HL-60 (cell line): ENCODE measurements around the gene ATG4B.

Experiments used
- DNase-seq, 2 experiments: peaks; one replicate each; pipeline ENCODE4 v3.0.0-alpha.2; 2010 to 2020; ENCODE audit warnings: low read depth in 1 of 2, low spot score in 1 of 2
- H3K27ac ChIP-seq: fragments of 250-450 bp; sonication (Bioruptor Pico); replicated peaks from 2 replicates; pipeline ENCODE4 v1.5.1; 2020; ENCODE audit warnings: mild to moderate bottlenecking, moderate library complexity
- H3K27me3 ChIP-seq: fragments of 250-450 bp; sonication (Bioruptor Pico); 2 replicates; pipeline ENCODE4 v1.5.1; 2021; ENCODE audit warnings: mild to moderate bottlenecking, moderate library complexity; ENCODE audit not compliant: insufficient read depth, poor library complexity, severe bottlenecking
- H3K4me3 ChIP-seq: replicated peaks from 2 replicates; pipeline ENCODE4 v1.5.1; 2011; ENCODE audit warnings: mild to moderate bottlenecking, control low read depth, low read length; ENCODE audit not compliant: insufficient read depth
- GABPA ChIP-seq: IDR thresholded peaks from 2 replicates; pipeline ENCODE4 v1.6.1; 2012; ENCODE audit warnings: low read depth
- POLR2AphosphoS5 ChIP-seq: IDR thresholded peaks from 2 replicates; pipeline ENCODE4 v1.6.1; 2012; ENCODE audit warnings: low read depth
- SPI1 ChIP-seq: IDR thresholded peaks from 2 replicates; pipeline ENCODE4 v1.6.1; 2012; ENCODE audit warnings: low read depth, mild to moderate bottlenecking, borderline replicate concordance
- TF ChIP-seq, protein P1 (sequence below): IDR thresholded peaks from one replicate; pipeline ENCODE4 v1.5.1; 2011; ENCODE audit warnings: low read length, control low read depth, inconsistent platforms; ENCODE audit not compliant: insufficient read depth
- TF ChIP-seq, protein P2 (sequence below): IDR thresholded peaks from 2 replicates; pipeline ENCODE4 v1.6.1; 2012; ENCODE audit warnings: low read depth; ENCODE audit not compliant: insufficient replicate concordance

Gene ATG4B

DNA sequence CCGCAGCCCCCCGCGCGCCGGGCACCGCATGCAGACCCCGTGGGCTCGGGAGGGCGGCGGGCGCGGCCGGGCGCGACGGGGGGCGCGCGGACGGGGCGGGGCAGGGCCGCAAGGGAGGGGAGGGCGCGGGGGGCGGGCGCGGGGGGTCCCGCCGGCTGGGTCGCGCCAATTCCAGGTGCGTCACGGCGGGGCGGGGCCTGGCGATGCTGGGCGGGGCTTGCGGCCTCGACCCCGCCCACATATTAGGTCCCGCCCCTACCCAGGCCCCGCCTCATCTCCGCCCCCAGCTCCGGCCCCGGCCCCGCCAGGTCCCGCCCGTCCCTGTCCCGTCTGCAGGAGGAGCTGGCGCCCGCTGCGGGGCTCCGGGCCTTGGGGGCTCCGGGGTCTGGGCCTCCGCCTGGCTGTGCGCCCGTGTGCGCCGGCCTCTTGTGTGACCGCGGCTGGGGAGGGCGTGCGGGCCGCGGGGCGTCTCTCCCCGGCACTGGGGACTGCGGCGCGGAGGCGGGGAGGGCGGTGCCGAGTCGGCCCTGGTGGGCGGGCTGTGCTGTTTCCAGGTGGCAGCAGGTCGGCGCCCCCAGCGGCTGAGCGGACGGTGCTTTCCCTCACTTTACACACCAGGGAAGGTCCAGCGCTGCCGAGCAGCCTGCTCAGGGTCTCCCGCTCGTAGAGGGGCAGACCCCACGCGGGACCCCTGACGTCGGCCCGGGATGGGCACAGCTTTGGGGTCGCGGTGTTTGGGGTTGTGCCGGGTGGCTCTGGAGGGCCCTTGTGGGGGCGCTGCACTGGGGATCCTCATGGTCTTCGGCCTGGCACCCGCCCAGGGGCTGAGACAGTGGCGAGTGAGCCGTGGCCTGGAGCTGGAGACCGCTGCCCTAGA, 64.9 kb downstream of the ATG4B start:
- H3K27ac ChIP-seq: peak overlapping the region; percentile 48
- no peaks in the 10 kb centered on the region for H3K27me3 ChIP-seq
- TF ChIP-seq, protein P1, sequence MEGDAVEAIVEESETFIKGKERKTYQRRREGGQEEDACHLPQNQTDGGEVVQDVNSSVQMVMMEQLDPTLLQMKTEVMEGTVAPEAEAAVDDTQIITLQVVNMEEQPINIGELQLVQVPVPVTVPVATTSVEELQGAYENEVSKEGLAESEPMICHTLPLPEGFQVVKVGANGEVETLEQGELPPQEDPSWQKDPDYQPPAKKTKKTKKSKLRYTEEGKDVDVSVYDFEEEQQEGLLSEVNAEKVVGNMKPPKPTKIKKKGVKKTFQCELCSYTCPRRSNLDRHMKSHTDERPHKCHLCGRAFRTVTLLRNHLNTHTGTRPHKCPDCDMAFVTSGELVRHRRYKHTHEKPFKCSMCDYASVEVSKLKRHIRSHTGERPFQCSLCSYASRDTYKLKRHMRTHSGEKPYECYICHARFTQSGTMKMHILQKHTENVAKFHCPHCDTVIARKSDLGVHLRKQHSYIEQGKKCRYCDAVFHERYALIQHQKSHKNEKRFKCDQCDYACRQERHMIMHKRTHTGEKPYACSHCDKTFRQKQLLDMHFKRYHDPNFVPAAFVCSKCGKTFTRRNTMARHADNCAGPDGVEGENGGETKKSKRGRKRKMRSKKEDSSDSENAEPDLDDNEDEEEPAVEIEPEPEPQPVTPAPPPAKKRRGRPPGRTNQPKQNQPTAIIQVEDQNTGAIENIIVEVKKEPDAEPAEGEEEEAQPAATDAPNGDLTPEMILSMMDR: no peak
- TF ChIP-seq POLR2AphosphoS5 (no peak; the same call in 1 of the 2 replicates), SPI1 (no peak), GABPA (no peak)
- TF ChIP-seq, protein P2, sequence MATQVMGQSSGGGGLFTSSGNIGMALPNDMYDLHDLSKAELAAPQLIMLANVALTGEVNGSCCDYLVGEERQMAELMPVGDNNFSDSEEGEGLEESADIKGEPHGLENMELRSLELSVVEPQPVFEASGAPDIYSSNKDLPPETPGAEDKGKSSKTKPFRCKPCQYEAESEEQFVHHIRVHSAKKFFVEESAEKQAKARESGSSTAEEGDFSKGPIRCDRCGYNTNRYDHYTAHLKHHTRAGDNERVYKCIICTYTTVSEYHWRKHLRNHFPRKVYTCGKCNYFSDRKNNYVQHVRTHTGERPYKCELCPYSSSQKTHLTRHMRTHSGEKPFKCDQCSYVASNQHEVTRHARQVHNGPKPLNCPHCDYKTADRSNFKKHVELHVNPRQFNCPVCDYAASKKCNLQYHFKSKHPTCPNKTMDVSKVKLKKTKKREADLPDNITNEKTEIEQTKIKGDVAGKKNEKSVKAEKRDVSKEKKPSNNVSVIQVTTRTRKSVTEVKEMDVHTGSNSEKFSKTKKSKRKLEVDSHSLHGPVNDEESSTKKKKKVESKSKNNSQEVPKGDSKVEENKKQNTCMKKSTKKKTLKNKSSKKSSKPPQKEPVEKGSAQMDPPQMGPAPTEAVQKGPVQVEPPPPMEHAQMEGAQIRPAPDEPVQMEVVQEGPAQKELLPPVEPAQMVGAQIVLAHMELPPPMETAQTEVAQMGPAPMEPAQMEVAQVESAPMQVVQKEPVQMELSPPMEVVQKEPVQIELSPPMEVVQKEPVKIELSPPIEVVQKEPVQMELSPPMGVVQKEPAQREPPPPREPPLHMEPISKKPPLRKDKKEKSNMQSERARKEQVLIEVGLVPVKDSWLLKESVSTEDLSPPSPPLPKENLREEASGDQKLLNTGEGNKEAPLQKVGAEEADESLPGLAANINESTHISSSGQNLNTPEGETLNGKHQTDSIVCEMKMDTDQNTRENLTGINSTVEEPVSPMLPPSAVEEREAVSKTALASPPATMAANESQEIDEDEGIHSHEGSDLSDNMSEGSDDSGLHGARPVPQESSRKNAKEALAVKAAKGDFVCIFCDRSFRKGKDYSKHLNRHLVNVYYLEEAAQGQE: no peak
- peak; percentile 63 to 75 for DNase-seq
- peak overlapping the region; percentile 61 for H3K4me3 ChIP-seq

DNA sequence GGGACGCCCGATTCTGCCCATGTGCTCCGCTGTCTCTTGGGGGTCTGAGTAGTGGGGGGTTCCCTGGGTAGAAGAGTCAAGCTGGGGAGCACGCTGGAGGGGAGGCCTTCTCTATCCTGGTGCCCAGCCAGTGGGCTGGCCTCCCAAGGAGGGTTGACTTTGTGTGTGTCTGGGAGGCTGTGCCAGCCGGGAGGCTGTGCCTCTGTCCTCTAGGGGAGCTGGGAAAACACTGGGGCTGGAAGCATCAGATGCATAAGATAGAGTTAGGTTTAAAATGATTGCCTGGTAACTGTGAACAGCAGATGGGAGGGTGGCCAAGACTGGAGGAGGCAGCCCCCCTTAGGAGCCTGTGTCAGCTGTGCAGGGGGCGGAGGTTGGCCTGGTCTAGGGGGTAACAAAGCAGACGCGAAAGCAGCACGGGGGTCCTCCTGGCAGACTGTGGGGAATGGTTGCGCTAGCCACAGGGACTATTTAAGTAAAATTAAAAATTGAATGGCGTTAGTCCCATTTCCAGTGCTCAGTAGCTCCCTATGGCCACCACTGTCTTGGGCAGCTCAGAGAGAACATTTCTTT, 65.6 kb downstream of the ATG4B start:
- DNase-seq: no peak

DNA sequence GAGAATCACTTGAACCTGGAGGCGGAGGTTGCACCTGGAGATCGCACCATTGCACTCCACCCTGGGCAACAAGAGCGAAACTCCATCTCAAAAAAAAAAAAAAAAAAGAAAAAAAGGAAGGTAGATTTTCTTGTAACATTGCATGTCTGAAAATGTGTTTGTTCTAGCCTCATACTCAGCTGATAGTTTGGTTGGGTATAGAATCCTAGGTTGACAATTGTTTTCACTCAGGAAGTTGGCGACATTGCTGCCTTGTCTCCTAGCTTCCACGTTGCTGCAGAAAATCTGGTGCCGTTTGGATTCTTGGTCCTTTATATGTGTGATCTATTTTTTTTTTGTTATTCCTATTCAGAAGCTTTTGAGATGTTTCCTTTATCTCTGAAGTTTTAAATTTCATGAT, 69.0 kb downstream of the ATG4B start:
- no peaks in the 10 kb centered on the region for H3K27me3 ChIP-seq
- TF ChIP-seq, protein P2: no peak
- TF ChIP-seq POLR2AphosphoS5: no peak
- no peak for DNase-seq
- no peak overlapping the region for H3K27ac ChIP-seq
- H3K4me3 ChIP-seq: no peak overlapping the region

More for the DNA sequence above, 65.6 kb downstream of the ATG4B start:
- Histone ChIP-seq H3K27me3 (no peaks in the 10 kb centered on the region), H3K27ac (peak overlapping the region; percentile 48), H3K4me3 (peak overlapping the region; percentile 61)
- TF ChIP-seq, protein P2: no peak
- TF ChIP-seq POLR2AphosphoS5 (no peak), SPI1 (no peak), GABPA (no peak)
- TF ChIP-seq, protein P1: no peak
